Measurements from ENCODE around the gene AOPEP. TPM values are rescaled to one million over a fixed set of nuclear protein-coding genes. Genes with fewer than 3 reads are reported as not detected.
A peak's percentile ranks its signal among the peaks of the same experiment; 100 is the strongest.

The AOPEP gene
- total and polyA plus RNA-seq, 2 of the 13 experiments (the other 11 are each of a cell fraction or from before 2014, with no cell fraction given): 22.2 to 41.6 TPM

DNA sequence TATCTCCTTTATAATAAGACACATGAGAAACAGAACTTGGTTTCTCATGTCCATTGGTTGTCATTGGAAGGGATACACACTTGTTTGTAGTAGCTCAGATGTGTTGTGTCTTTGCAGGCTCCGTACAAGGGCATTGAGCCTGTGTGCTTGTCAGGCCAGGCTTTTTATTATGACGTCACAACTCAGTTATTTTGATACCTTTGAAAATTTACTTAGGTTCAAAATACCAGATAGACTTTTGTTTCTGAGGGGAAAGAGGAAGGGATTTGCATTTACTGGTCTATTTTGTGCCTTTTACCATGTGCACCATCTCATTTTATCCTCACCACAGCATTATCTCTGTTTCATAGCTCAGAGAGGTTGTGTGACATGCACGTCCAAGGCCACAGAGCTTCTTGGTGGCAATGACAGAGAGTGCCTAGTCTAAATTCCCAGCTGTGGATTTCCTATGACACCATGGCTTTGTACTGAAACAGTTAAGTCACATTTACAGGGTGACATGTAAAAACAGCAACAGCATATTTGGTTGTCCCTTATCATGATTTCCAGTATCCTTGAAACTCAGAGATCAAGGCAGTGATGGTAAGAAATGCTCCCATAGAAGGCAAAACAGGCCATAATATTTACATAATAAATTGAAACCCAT, 268.7 kb downstream of the AOPEP start:
- H3K9me3 ChIP-seq (ENCODE audit: low read length): no peaks in the 10 kb centered on the region
- no peak overlapping the region for H2AFZ ChIP-seq (ENCODE audit: low read length)
- H3K27me3 ChIP-seq (ENCODE audit: control insufficient read depth in 1 of 2, insufficient read depth in 2 of 2, low read length in 2 of 2): no peaks in the 10 kb centered on the region
- ChIA-PET CTCF (ENCODE audit: low intra/inter-chr PET ratio, low total read pairs) (no interaction called here), POLR2A (interaction anchor here (0.7 to 2.3 kb wide), 5 partner anchors 8 to 75 kb away, joined by 3 to 16 read pairs (median 7); no protein-coding TSS in a partner anchor)
- peaks cover 75% of the 10 kb centered on the region for H3K4me1 ChIP-seq (ENCODE audit: insufficient read depth, low read length)
- H3K79me2 ChIP-seq (ENCODE audit: insufficient read depth, low read length): peaks cover 36% of the 10 kb centered on the region
- in situ Hi-C loops (cut with HindIII; ENCODE audit: extremely low pct_ligation_motif_present, low pct_unique_long_range_greater_than_20kb): no loop called here
- peak overlapping the region; percentile 39 for H3K27ac ChIP-seq (ENCODE audit: extremely low read length, insufficient read depth, low read length)
- H3K9ac ChIP-seq (ENCODE audit: insufficient read depth, low read depth, low read length): no peak overlapping the region
- no TSS peak for BruUV-seq (replicated peaks)
- no peak for ATAC-seq
- H3K4me2 ChIP-seq (ENCODE audit: low read depth, low read length): peak overlapping the region; percentile 51
- 81% methylated on average over 3 of the region's 3 CpGs for WGBS (ENCODE audit: low lambda C conversion rate)
- H3K36me3 ChIP-seq (replicated peaks in 1 of 2; ENCODE audit: control insufficient read depth in 1 of 2, insufficient read depth in 2 of 2, low read length in 2 of 2): no peaks in the 10 kb centered on the region; a peak in 1 of 5 replicates
- DNase-seq (ENCODE audit: low spot score): no peak
- intact Hi-C loops (cut with micrococcal nuclease; ENCODE audit: unreplicated experiment): loop anchor here (5.0 kb wide), 1 partner anchor 73 kb away; no protein-coding TSS in a partner anchor
- FAIRE-seq: no peak
- H3K4me3 ChIP-seq (replicated peaks in 1 of 3; ENCODE audit: insufficient read depth in 1 of 3, low read depth in 2 of 3, low read length in 3 of 3): no peak overlapping the region; a peak in 1 of 6 replicates
- H4K20me1 ChIP-seq (ENCODE audit: insufficient read depth, low read length): no peaks in the 10 kb centered on the region
- TF ChIP-seq ZNF652 (CRISPR knock-in tag; IDR thresholded peaks at IDR 0.05; ENCODE audit: borderline replicate concordance, low read depth) (peak; percentile 58; the same call in 1 of the 2 replicates), ZNF614 (CRISPR knock-in tag; IDR thresholded peaks at IDR 0.05; ENCODE audit: borderline replicate concordance) (no peak), CBX5 (CRISPR knock-in tag; IDR thresholded peaks at IDR 0.05; ENCODE audit: borderline replicate concordance) (no peak), SALL2 (CRISPR knock-in tag; IDR thresholded peaks at IDR 0.05) (no peak), SAP130 (CRISPR knock-in tag; IDR thresholded peaks at IDR 0.05; ENCODE audit: low read depth) (0 out of 2 replicates have a peak, but pooled peaks have one; percentile 9), TMF1 (CRISPR knock-in tag; IDR thresholded peaks at IDR 0.05; ENCODE audit: low read depth) (no peak), ZNF772 (CRISPR knock-in tag; IDR thresholded peaks at IDR 0.05) (no peak), HNRNPLL (IDR thresholded peaks at IDR 0.05; ENCODE audit: low read depth, low read length, poor library complexity, severe bottlenecking) (no peak), MIXL1 (CRISPR knock-in tag; IDR thresholded peaks at IDR 0.05) (no peak), SRY (CRISPR knock-in tag; IDR thresholded peaks at IDR 0.05) (no peak), FIP1L1 (IDR thresholded peaks at IDR 0.05; ENCODE audit: borderline replicate concordance, insufficient read depth, low read depth, low read length) (no peak), ZNF775 (CRISPR knock-in tag; IDR thresholded peaks at IDR 0.05; ENCODE audit: borderline replicate concordance) (no peak), REXO4 (CRISPR knock-in tag; IDR thresholded peaks at IDR 0.05; ENCODE audit: borderline replicate concordance) (no peak), PAX8 (CRISPR knock-in tag; IDR thresholded peaks at IDR 0.05; ENCODE audit: borderline replicate concordance) (no peak)
- TF ChIP-seq, protein P1, sequence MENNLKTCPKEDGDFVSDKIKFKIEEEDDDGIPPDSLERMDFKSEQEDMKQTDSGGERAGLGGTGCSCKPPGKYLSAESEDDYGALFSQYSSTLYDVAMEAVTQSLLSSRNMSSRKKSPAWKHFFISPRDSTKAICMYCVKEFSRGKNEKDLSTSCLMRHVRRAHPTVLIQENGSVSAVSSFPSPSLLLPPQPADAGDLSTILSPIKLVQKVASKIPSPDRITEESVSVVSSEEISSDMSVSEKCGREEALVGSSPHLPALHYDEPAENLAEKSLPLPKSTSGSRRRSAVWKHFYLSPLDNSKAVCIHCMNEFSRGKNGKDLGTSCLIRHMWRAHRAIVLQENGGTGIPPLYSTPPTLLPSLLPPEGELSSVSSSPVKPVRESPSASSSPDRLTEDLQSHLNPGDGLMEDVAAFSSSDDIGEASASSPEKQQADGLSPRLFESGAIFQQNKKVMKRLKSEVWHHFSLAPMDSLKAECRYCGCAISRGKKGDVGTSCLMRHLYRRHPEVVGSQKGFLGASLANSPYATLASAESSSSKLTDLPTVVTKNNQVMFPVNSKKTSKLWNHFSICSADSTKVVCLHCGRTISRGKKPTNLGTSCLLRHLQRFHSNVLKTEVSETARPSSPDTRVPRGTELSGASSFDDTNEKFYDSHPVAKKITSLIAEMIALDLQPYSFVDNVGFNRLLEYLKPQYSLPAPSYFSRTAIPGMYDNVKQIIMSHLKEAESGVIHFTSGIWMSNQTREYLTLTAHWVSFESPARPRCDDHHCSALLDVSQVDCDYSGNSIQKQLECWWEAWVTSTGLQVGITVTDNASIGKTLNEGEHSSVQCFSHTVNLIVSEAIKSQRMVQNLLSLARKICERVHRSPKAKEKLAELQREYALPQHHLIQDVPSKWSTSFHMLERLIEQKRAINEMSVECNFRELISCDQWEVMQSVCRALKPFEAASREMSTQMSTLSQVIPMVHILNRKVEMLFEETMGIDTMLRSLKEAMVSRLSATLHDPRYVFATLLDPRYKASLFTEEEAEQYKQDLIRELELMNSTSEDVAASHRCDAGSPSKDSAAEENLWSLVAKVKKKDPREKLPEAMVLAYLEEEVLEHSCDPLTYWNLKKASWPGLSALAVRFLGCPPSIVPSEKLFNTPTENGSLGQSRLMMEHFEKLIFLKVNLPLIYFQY (CRISPR knock-in tag; IDR thresholded peaks at IDR 0.05; ENCODE audit: borderline replicate concordance): no peak
- TF ChIP-seq, protein P2, sequence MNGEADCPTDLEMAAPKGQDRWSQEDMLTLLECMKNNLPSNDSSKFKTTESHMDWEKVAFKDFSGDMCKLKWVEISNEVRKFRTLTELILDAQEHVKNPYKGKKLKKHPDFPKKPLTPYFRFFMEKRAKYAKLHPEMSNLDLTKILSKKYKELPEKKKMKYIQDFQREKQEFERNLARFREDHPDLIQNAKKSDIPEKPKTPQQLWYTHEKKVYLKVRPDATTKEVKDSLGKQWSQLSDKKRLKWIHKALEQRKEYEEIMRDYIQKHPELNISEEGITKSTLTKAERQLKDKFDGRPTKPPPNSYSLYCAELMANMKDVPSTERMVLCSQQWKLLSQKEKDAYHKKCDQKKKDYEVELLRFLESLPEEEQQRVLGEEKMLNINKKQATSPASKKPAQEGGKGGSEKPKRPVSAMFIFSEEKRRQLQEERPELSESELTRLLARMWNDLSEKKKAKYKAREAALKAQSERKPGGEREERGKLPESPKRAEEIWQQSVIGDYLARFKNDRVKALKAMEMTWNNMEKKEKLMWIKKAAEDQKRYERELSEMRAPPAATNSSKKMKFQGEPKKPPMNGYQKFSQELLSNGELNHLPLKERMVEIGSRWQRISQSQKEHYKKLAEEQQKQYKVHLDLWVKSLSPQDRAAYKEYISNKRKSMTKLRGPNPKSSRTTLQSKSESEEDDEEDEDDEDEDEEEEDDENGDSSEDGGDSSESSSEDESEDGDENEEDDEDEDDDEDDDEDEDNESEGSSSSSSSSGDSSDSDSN (CRISPR knock-in tag; IDR thresholded peaks at IDR 0.05): no peak
- TF ChIP-seq, protein P3, sequence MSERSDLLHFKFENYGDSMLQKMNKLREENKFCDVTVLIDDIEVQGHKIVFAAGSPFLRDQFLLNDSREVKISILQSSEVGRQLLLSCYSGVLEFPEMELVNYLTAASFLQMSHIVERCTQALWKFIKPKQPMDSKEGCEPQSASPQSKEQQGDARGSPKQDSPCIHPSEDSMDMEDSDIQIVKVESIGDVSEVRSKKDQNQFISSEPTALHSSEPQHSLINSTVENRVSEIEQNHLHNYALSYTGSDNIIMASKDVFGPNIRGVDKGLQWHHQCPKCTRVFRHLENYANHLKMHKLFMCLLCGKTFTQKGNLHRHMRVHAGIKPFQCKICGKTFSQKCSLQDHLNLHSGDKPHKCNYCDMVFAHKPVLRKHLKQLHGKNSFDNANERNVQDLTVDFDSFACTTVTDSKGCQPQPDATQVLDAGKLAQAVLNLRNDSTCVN (CRISPR knock-in tag; IDR thresholded peaks at IDR 0.05; ENCODE audit: borderline replicate concordance): no peak
